Measurements from ENCODE around the gene FAM20A.
"Not testable (repeated sequence)": the region's sequence is repeated elsewhere in the genome, so short reads cannot be mapped to it uniquely, and the experiment has no call there.

The FAM20A gene

DNA sequence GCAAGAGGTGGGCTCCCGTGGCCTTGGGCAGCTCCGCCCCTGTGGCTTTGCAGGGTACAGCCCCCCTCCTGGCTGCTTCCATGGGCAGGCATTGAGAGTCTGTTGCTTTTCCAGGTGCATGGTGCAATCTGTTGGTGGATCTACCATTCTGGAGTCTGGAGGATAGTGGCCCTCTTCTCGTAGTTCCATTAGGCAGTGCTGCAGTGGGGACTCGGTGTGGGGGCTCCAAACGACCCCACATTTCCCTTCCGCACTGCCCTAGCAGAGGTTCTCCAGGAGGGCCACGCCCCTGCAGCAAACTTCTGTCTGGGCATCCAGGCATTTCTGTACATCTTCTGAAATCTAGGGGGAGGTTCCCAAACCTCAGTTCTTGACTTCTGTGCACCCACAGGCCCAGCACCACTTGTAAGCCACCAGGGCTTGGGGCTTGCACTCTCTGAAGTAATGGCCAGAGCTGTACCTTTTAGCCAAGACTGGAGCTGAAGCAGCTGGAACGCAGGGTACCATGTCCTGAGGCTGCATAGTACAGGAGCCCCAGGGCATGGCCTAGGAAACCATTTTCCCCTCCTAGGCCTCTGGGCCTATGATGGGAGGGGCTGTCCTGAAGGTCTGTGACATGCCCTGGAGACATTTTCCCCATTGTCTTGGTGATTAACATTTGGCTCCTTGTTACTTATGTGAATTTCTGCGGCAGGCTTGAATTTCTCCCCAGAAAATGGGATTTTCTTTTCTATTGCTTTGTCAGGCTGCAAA is 82.9 kb downstream of the FAM20A start:
- no peak for DNase-seq

GRCh38 chr17:68517605-68518004 is 83.6 kb downstream of the FAM20A start:
- not testable (repeated sequence) for DNase-seq

DNA sequence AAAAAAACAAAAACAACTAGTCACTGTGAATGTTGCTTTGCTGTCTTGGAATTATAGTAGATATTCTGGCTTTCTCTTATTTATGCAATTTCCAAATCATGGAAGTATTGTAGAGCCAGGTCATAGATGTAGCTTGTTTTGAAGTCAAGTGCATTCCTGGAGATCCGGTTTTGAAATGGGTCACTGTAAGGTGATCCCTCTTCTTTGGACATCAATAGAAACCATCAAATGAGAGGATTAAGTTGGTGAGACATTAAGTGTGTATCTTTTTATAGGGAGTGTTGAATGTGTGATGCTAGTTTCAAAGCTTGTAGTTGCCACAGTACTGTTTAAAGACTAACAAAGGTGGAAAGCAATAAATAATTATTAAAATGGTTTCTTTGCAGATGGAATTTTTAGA is 84.4 kb downstream of the FAM20A start:
- DNase-seq: no peak

- no peak for DNase-seq
Observed at GRCh38 chr17:68514831-68515635, 86.1 kb downstream of the FAM20A start.

GRCh38 chr17:68513932-68514331 is 87.2 kb downstream of the FAM20A start:
- DNase-seq: no peak

DNA sequence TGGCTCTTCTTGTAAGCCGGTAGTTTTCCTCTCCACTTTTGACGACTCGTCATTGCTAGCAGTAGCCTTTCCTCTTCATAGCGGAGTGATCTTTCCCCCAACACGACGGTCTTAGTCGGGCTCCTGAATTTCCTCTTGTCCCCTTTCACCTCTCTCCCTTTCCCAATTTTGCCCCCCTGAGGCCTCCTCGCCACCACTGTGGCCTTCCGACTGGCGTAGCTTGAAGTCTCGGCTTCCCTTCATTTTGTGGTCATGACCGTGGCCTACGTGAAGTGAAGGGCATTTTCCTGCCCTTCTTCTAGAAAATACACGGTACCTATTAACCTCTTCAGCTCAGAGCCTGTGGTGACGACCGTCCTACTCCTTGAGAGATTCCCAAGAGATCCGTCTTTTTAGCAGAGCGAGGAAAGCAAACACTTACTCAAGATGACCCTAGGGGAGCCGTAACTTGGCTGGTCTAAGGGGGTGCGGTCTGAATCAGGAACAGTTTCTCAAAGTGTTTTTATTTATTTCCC is 88.2 kb downstream of the FAM20A start:
- no peak for DNase-seq

DNA sequence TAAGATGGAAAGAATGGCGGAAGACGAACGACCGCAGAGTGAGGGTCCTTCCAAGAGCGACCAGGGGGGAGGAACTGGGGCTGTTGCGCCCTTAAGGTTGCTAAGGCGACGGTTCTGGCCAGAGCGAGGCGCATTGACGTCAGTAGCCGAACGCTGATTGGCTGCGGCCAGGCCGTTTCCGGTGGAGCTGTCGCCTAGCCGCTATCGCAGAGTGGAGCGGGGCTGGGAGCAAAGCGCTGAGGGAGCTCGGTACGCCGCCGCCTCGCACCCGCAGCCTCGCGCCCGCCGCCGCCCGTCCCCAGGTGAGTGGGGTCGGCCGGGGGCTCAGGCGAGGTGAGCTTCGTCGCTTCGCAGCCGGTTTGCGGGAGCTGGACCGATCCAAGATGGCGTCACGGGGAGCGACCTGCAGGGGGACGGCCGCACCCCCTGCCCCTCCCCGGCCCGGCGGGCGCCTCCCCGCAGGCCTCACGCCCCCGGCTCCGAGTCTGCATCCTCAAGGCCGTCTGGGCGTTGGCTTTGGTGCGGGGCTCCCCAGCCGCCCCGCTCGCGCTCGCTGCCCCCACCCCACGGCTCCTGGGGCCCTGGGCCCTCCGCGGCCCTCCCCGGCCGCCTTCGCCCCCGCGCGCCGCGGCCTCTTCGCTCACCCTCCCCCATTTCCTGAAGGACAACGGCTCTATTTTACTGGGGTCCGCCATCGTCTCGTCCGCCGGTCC is 88.8 kb downstream of the FAM20A start, which contains the start of gene PRKAR1A:
Gene PRKAR1A, plus strand, starts transcription at position 184 of the 713 bp plus-strand sequence. CDS start 2,970 bp downstream, outside the sequence.
- DNase-seq: peak; percentile 90

DNA sequence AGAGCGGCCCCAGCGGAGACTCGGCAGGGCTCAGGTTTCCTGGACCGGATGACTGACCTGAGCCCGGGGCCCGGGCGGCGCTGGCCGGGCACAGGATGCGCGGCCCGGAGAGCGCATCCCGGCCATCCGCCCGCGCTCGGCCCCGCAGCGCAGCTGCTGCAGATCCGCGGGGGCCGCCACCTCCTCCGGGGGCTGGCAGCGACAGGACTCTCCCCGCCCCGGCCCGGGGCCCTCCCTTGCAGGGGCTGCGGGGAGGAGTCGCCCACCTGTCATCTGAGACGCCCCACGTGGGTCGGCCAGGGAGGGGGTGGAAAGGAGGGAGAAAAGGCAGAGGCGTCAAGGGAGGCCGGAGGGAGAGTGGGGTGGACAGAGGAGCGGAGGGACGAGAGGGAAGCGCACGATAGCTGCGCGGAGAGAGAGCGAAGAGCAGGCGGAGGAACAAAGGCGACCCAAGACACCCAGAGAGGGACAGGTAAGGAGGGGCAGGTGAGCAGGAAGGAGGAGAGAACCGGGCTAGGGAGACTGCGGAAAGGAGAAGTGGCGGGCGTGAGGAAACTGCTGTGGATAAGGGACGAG is 89.4 kb downstream of the FAM20A start:
- peak; percentile 66 for DNase-seq

- DNase-seq: no peak
Observed at GRCh38 chr17:68511254-68511670, 89.9 kb downstream of the FAM20A start.

GRCh38 chr17:68509141-68510057 is 91.8 kb downstream of the FAM20A start:
- no peak for DNase-seq

DNA sequence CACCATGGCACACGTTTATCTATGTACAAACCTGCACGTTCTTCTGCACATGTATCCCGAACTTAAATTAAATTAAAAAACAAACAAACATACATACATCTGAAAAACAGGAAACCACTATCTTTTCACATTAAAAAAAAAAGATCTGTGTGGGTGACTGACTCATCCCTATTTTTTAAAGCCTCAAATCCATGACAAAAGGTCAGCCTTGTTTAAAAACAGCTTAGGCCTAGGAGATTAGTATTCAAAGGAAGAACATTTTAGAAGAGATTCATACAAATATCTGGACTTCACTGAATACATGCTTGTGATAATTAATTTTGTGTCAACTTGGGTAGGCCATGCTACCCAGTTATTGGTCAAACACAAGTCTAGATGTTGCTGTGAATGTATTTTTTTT is 93.6 kb downstream of the FAM20A start:
- DNase-seq: no peak

GRCh38 chr17:68505951-68506350 is 95.2 kb downstream of the FAM20A start:
- DNase-seq: no peak

- no peak for DNase-seq
Observed at GRCh38 chr17:68501074-68501473, 100.1 kb downstream of the FAM20A start.

GRCh38 chr17:68499587-68499986 is 101.6 kb downstream of the FAM20A start:
- DNase-seq: no peak

GRCh38 chr17:68498479-68499326 is 102.5 kb downstream of the FAM20A start:
- no peak for DNase-seq

- no peak for DNase-seq
Observed at GRCh38 chr17:68497885-68498319, 103.3 kb downstream of the FAM20A start.

GRCh38 chr17:68495081-68495480 is 106.1 kb downstream of the FAM20A start:
- DNase-seq: no peak

DNA sequence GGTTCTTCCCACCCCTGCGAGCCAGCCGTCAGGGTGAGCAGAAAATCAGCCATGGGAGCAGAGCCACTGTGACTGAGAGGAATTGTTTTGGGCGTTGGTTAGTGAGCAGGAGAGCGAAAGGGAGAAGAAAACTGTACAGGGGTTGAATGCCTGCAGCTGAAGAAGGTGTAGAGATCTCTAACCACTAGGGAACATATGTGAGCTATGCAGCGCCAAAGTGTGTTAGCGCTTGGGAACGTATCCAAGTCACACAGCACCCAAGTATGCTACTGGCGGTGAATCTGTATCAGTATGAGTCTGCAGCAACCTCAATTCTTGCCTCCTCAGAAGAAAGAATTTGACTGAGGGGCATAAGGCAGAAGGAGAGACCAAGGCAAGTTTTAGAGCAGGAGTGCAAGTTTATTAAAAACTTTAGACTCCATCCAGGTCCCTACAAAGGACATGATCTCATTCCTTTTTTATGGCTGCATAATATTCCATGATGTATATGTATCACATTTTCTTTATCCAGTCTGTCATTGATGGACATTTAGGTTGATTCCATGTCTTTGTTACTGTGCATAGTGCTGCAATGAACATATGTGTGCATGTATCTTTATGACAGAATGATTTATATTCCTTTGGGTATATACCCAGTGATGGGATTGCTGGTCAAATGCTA is 108.6 kb downstream of the FAM20A start:
- DNase-seq: not testable (repeated sequence)

- DNase-seq: peak; percentile 25
Observed at GRCh38 chr17:68491381-68492231, 109.6 kb downstream of the FAM20A start.
